K562 (cell line): ENCODE measurements around the gene IMMP2L. TPM values are rescaled to one million over a fixed set of nuclear protein-coding genes. Genes with fewer than 3 reads are reported as not detected.

Experiments used
- ATAC-seq: fragments of 200-7000 bp; cut with Tn5 transposase; 3 replicates; pipeline ENCODE4 v1.9.1; 2020; ENCODE audit warnings: moderate library complexity
- BruUV-seq: library from RNA; stranded (reverse); fragments of 400-500 nt; replicated peaks from 2 replicates; lab custom pipeline; 2021; lab: Mats Ljungman, UMichigan
- CTCF ChIA-PET: fragments of 300-600 bp; formaldehyde crosslinking; extraction: SDS; loops from one replicate; lab custom pipeline; 2021; ENCODE audit warnings: low intra/inter-chr PET ratio; lab: Yijun Ruan, JAX
- POLR2A ChIA-PET: fragments of 300-600, 350-650 bp; sonication (Branson Sonifier 250); formaldehyde crosslinking; extraction: SDS; loops from one replicate; lab custom pipeline; 2021; ENCODE audit warnings: antibody characterized with exemption, inconsistent platforms; lab: Yijun Ruan, JAX
- DNase-seq, 4 experiments: peaks; one replicate each; pipeline versions ENCODE4 v3.0.0 to v3.0.0-alpha.2; 2011 to 2018; ENCODE audit warnings: low spot score in 3 of 4, mixed read lengths in 3 of 4; ENCODE audit errors: extremely low read depth in 1 of 4
- FAIRE-seq: peaks from 2 replicates; lab custom pipeline; 2011; peaks lifted over from hg19 to GRCh38; lab: Jason Lieb, UNC
- H2AFZ ChIP-seq: 2 replicates; pipeline ENCODE4 v1.6.0; 2011; ENCODE audit warnings: low read depth, low read length, control low read depth, inconsistent platforms
- H3K27ac ChIP-seq: fragments of 200-600 bp; 3 replicates; pipeline ENCODE4 v1.8.0; 2011; ENCODE audit warnings: low read depth, mild to moderate bottlenecking, control low read depth, inconsistent platforms, low read length, moderate library complexity, mixed read lengths; ENCODE audit errors: extremely low read depth
- H3K27me3 ChIP-seq, 2 experiments: fragments of 300-600 bp in 1 of 2; 2 replicates in 1 of 2; 3 replicates in 1 of 2; pipeline versions ENCODE4 v1.6.0 to v1.8.0; 2011; ENCODE audit warnings: inconsistent platforms in 2 of 2, low read length in 2 of 2, mild to moderate bottlenecking in 1 of 2, mixed read lengths in 1 of 2, moderate library complexity in 1 of 2; ENCODE audit not compliant: control insufficient read depth in 2 of 2, insufficient read depth in 2 of 2
- H3K36me3 ChIP-seq: fragments of 300-600 bp; 3 replicates; pipeline ENCODE4 v1.8.0; 2011; ENCODE audit warnings: mild to moderate bottlenecking, low read length, inconsistent platforms; ENCODE audit not compliant: control insufficient read depth, insufficient read depth
- H3K4me1 ChIP-seq, 2 experiments: fragments of 200-600 bp in 1 of 2; replicated peaks in 1 of 2; 2 replicates in 1 of 2; 3 replicates in 1 of 2; pipeline versions ENCODE4 v1.5.1 to v1.8.0; 2011; ENCODE audit warnings: inconsistent platforms in 2 of 2, low read length in 2 of 2, mild to moderate bottlenecking in 1 of 2, mixed read lengths in 1 of 2, moderate library complexity in 1 of 2; ENCODE audit not compliant: control insufficient read depth in 2 of 2, insufficient read depth in 2 of 2
- H3K4me2 ChIP-seq: 2 replicates; pipeline ENCODE4 v1.6.1; 2011; ENCODE audit warnings: low read length, control low read depth, inconsistent platforms, mixed read lengths; ENCODE audit not compliant: insufficient read depth
- H3K4me3 ChIP-seq: fragments of 200-600 bp; sonication (generic), shearing (Covaris generic); 2 replicates; pipeline ENCODE4 v1.5.1; 2016; ENCODE audit warnings: control low read depth, inconsistent platforms
- H3K79me2 ChIP-seq: fragments of 200-600 bp; 3 replicates; pipeline ENCODE4 v1.8.0; 2011; ENCODE audit warnings: low read length, inconsistent platforms; ENCODE audit not compliant: control insufficient read depth, insufficient read depth
- H3K9ac ChIP-seq, 2 experiments: 2 replicates each; pipeline versions ENCODE4 v1.6.0 to v1.6.1; 2011; ENCODE audit warnings: low read depth in 2 of 2, low read length in 2 of 2, control low read depth in 1 of 2, inconsistent platforms in 1 of 2, mild to moderate bottlenecking in 1 of 2, mixed read lengths in 1 of 2; ENCODE audit not compliant: insufficient read depth in 1 of 2
- H3K9me1 ChIP-seq: one replicate; pipeline ENCODE4 v1.6.0; 2011; ENCODE audit warnings: inconsistent platforms, mild to moderate bottlenecking, low read length, moderate library complexity; ENCODE audit not compliant: control insufficient read depth, insufficient read depth
- H3K9me3 ChIP-seq: replicated peaks from 2 replicates; pipeline ENCODE4 v1.5.1; 2011; ENCODE audit warnings: low read depth, low read length, inconsistent platforms; ENCODE audit not compliant: control insufficient read depth, insufficient read depth
- H4K20me1 ChIP-seq: replicated peaks from 2 replicates; pipeline ENCODE4 v1.6.1; 2011; ENCODE audit warnings: low read length, inconsistent platforms, mixed read lengths; ENCODE audit not compliant: control insufficient read depth, insufficient read depth
- DNMT1 ChIP-seq: fragments of 450-650 bp; IDR thresholded peaks from 2 replicates; pipeline ENCODE4 v1.6.1; 2016; ENCODE audit warnings: antibody characterized with exemption, mild to moderate bottlenecking
- ESRRA ChIP-seq: fragments of 450-650 bp; IDR thresholded peaks from 2 replicates; pipeline ENCODE4 v1.6.1; 2014; ENCODE audit warnings: low read depth, mild to moderate bottlenecking, moderate library complexity, borderline replicate concordance
- FOXJ2 ChIP-seq: fragments of 200-800 bp; sonication (Bioruptor generic); IDR thresholded peaks from 2 replicates; pipeline ENCODE4 v1.6.1; 2016; ENCODE audit warnings: missing genetic modification characterization, missing compliant biosample characterization
- GATA2 ChIP-seq: sonication (generic); formaldehyde crosslinking; IDR thresholded peaks from 2 replicates; pipeline ENCODE4 v1.4.0; 2020; ENCODE audit warnings: mild to moderate bottlenecking, missing genetic modification reagents
- KAT8 ChIP-seq: fragments of 450-650 bp; IDR thresholded peaks from 2 replicates; pipeline ENCODE4 v1.6.1; 2016; ENCODE audit warnings: low read depth, mild to moderate bottlenecking
- NONO ChIP-seq, 2 experiments: fragments of 200-400 bp in 1 of 2; fragments of 450-650 bp in 1 of 2; formaldehyde crosslinking in 1 of 2; IDR thresholded peaks; 2 replicates each; pipeline ENCODE4 v1.6.1; 2017; ENCODE audit warnings: low read depth in 2 of 2, mild to moderate bottlenecking in 2 of 2, moderate library complexity in 2 of 2, low read length in 1 of 2
- NR3C1 ChIP-seq: sonication (generic); formaldehyde crosslinking; IDR thresholded peaks from 2 replicates; pipeline ENCODE4 v1.8.1; 2022; ENCODE audit warnings: missing genetic modification reagents
- SIRT6 ChIP-seq: IDR thresholded peaks from one replicate; pipeline ENCODE4 v1.6.1; 2012; ENCODE audit warnings: low read depth, mild to moderate bottlenecking, control low read depth, inconsistent platforms, low read length, moderate library complexity
- SMARCA4 ChIP-seq: fragments of 450-650 bp; IDR thresholded peaks from 2 replicates; pipeline ENCODE4 v1.6.1; 2016
- SREBF2 ChIP-seq: sonication (generic); formaldehyde crosslinking; IDR thresholded peaks from 2 replicates; pipeline ENCODE4 v1.4.0; 2020; ENCODE audit warnings: mild to moderate bottlenecking, missing genetic modification reagents
- TEAD2 ChIP-seq: fragments of 450-650 bp; IDR thresholded peaks from 2 replicates; pipeline ENCODE4 v1.6.1; 2016; ENCODE audit warnings: missing genetic modification characterization, control low read depth, missing compliant biosample characterization
- ZBTB33 ChIP-seq: sonication (generic); formaldehyde crosslinking; IDR thresholded peaks from 2 replicates; pipeline ENCODE4 v1.8.1; 2023; ENCODE audit warnings: mild to moderate bottlenecking, missing genetic modification reagents
- ZNF124 ChIP-seq: sonication (generic); formaldehyde crosslinking; IDR thresholded peaks from 2 replicates; pipeline ENCODE4 v1.8.1; 2022; ENCODE audit warnings: missing genetic modification reagents
- ZNF77 ChIP-seq: fragments of 250-450 bp; sonication (Bioruptor Pico); IDR thresholded peaks from 2 replicates; pipeline ENCODE4 v1.5.0; 2020
- WGBS: fragments of 100-300 bp; shearing (Covaris generic); methylation state at CpG from one replicate; pipeline ENCODE4 v1.1.6; 2016; ENCODE audit warnings: low coverage, mixed read lengths; ENCODE audit not compliant: insufficient coverage; ENCODE audit errors: missing lambda C conversion rate; 5-methylcytosine and 5-hydroxymethylcytosine counted together
- in situ Hi-C: fragments of 300-500 bp; cut with MboI; formaldehyde crosslinking; loops from 4 replicates; pipeline ENCODE4 v1.15.0; 2018; ENCODE audit warnings: inconsistent platforms, mixed read lengths
- intact Hi-C: fragments of 100-400 bp; cut with micrococcal nuclease; formaldehyde crosslinking; loops from 2 replicates; pipeline ENCODE4 v1.14.2; 2022
- polyA plus RNA-seq, 8 experiments: library from polyadenylated mRNA; depleted of rRNA in 4 of 8; stranded (reverse) in 5 of 8; unstranded in 3 of 8; fragments of >200 nt; fragmentation: Nextera tagmentation in 2 of 8; fragmentation: Illumina TruSeq in 1 of 8; extraction: Ambion mirVana in 2 of 8; extraction: Trizol in 1 of 8; gene quantifications; 2 replicates each; pipeline versions ENCODE4 v1.2.1 to v1.2.3, GENCODE V29; 2011 to 2014; ENCODE audit warnings: inconsistent platforms in 1 of 8, missing spikeins in 1 of 8
- total RNA-seq, 7 experiments: library from RNA; depleted of rRNA in 6 of 7; stranded (reverse); fragments of >200 nt in 6 of 7; fragmentation: Illumina TruSeq in 2 of 7; extraction: Trizol in 2 of 7; gene quantifications; 2 replicates each; pipeline versions ENCODE4 v1.2.1 to v1.2.3, GENCODE V29; 2011 to 2021; ENCODE audit warnings: low replicate concordance in 1 of 7
- TF ChIP-seq, protein P1 (sequence below): fragments of 250-450 bp; sonication (Bioruptor Pico); IDR thresholded peaks from 2 replicates; pipeline ENCODE4 v1.5.0; 2022; ENCODE audit warnings: mild to moderate bottlenecking
- TF ChIP-seq, protein P2 (sequence below): fragments of 450-650 bp; IDR thresholded peaks from one replicate; pipeline ENCODE4 v1.6.1; 2018; ENCODE audit warnings: mild to moderate bottlenecking, moderate library complexity; ENCODE audit not compliant: partially characterized antibody

Gene IMMP2L
- total and polyA plus RNA-seq, 9 of the 15 experiments (the other 6 are each of a cell fraction or from before 2014, with no cell fraction given) = 29.7 to 116 (median 53.0) TPM

- Histone ChIP-seq H3K4me2 (no peak overlapping the region), H3K27ac (no peak overlapping the region), H3K4me1 (no peaks in the 10 kb centered on the region), H3K36me3 (no peaks in the 10 kb centered on the region), H3K9me3 (no peaks in the 10 kb centered on the region), H3K27me3 (no peaks in the 10 kb centered on the region), H2AFZ (no peak overlapping the region), H3K9me1 (no peaks in the 10 kb centered on the region), H3K9ac (no peak overlapping the region), H3K79me2 (no peaks in the 10 kb centered on the region), H3K4me3 (no peak overlapping the region), H4K20me1 (no peaks in the 10 kb centered on the region)
- ATAC-seq (no peak), DNase-seq (no peak), FAIRE-seq (no peak)
- ChIA-PET CTCF (no interaction called here), POLR2A (no interaction called here)
- TF ChIP-seq FOXJ2 (tag) (no peak), ZNF124 (no peak), ESRRA (no peak), SMARCA4 (no peak), KAT8 (no peak), NONO (IDR thresholded peaks at IDR 0.05; ENCODE audit: low read depth in 2 of 2, low read length in 1 of 2) (no peak), SIRT6 (no peak), DNMT1 (no peak), NR3C1 (no peak), TEAD2 (tag) (no peak), ZNF77 (CRISPR knock-in tag) (no peak), SREBF2 (CRISPR knock-in tag) (no peak), GATA2 (CRISPR knock-in tag) (no peak), ZBTB33 (CRISPR knock-in tag) (no peak)
- TF ChIP-seq, protein P1, sequence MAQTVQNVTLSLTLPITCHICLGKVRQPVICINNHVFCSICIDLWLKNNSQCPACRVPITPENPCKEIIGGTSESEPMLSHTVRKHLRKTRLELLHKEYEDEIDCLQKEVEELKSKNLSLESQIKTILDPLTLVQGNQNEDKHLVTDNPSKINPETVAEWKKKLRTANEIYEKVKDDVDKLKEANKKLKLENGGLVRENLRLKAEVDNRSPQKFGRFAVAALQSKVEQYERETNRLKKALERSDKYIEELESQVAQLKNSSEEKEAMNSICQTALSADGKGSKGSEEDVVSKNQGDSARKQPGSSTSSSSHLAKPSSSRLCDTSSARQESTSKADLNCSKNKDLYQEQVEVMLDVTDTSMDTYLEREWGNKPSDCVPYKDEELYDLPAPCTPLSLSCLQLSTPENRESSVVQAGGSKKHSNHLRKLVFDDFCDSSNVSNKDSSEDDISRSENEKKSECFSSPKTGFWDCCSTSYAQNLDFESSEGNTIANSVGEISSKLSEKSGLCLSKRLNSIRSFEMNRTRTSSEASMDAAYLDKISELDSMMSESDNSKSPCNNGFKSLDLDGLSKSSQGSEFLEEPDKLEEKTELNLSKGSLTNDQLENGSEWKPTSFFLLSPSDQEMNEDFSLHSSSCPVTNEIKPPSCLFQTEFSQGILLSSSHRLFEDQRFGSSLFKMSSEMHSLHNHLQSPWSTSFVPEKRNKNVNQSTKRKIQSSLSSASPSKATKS = no peak
- TF ChIP-seq, protein P2, sequence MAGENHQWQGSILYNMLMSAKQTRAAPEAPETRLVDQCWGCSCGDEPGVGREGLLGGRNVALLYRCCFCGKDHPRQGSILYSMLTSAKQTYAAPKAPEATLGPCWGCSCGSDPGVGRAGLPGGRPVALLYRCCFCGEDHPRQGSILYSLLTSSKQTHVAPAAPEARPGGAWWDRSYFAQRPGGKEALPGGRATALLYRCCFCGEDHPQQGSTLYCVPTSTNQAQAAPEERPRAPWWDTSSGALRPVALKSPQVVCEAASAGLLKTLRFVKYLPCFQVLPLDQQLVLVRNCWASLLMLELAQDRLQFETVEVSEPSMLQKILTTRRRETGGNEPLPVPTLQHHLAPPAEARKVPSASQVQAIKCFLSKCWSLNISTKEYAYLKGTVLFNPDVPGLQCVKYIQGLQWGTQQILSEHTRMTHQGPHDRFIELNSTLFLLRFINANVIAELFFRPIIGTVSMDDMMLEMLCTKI = no peak
- intact Hi-C loops (no loop called here), in situ Hi-C loops (no loop called here)
- BruUV-seq = no TSS peak
- WGBS = 48% methylated on average over 4 of the region's 4 CpGs
Observed at GRCh38 chr7:111057066-111057465, 505.2 kb downstream of the IMMP2L start.
